Measurements from ENCODE around the gene OSBPL10.
"Not testable (repeated sequence)": the region's sequence is repeated elsewhere in the genome, so short reads cannot be mapped to it uniquely, and the experiment has no call there.

OSBPL10 gene

GRCh38 chr3:31981206-31982181 lies at the start of gene OSBPL10, which contains the start of gene ZNF860:
TSS of gene OSBPL10 (minus strand) at chr3:31981262. CDS start at chr3:31981179, 83 bp downstream.
TSS of gene ZNF860 (plus strand) at chr3:31981750. CDS start at chr3:31989080, 7,330 bp downstream.
- DNase-seq: peak; percentile 20

- DNase-seq: no peak
Measured at GRCh38 chr3:32026593-32026992, 45.5 kb upstream of the OSBPL10 start.

- no peak for DNase-seq
Measured at GRCh38 chr3:32022947-32023346, 41.9 kb upstream of the OSBPL10 start.

- no peak for DNase-seq
Measured at GRCh38 chr3:32021748-32022147, 40.7 kb upstream of the OSBPL10 start.

GRCh38 chr3:32021155-32021554 lies 40.1 kb upstream of the OSBPL10 start:
- DNase-seq: no peak

- no peak for DNase-seq
Measured at GRCh38 chr3:32018757-32019564, 37.9 kb upstream of the OSBPL10 start.

GRCh38 chr3:32017286-32017685 lies 36.2 kb upstream of the OSBPL10 start:
- DNase-seq: no peak

GRCh38 chr3:32015638-32016037 lies 34.6 kb upstream of the OSBPL10 start:
- DNase-seq: not testable (repeated sequence)

GRCh38 chr3:32010699-32011098 lies 29.6 kb upstream of the OSBPL10 start:
- DNase-seq: not testable (repeated sequence)

- no peak for DNase-seq
Measured at GRCh38 chr3:32009957-32010356, 28.9 kb upstream of the OSBPL10 start.

- DNase-seq: no peak
Measured at GRCh38 chr3:32009101-32009500, 28.0 kb upstream of the OSBPL10 start.

- no peak for DNase-seq
Measured at GRCh38 chr3:32004113-32004765, 23.2 kb upstream of the OSBPL10 start.

- DNase-seq: no peak
Measured at GRCh38 chr3:32003380-32003779, 22.3 kb upstream of the OSBPL10 start.

- DNase-seq: no peak
Measured at GRCh38 chr3:32002561-32003368, 21.7 kb upstream of the OSBPL10 start.

GRCh38 chr3:32000877-32001276 lies 19.8 kb upstream of the OSBPL10 start:
- no peak for DNase-seq

GRCh38 chr3:31999907-32000439 lies 18.9 kb upstream of the OSBPL10 start:
- DNase-seq: no peak

GRCh38 chr3:31997500-31997899 lies 16.4 kb upstream of the OSBPL10 start:
- no peak for DNase-seq

GRCh38 chr3:31996195-31996594 lies 15.1 kb upstream of the OSBPL10 start:
- no peak for DNase-seq

GRCh38 chr3:31995026-31995425 lies 14.0 kb upstream of the OSBPL10 start:
- not testable (repeated sequence) for DNase-seq

GRCh38 chr3:31993843-31994242 lies 12.8 kb upstream of the OSBPL10 start:
- no peak for DNase-seq

- not testable (repeated sequence) for DNase-seq
Measured at GRCh38 chr3:31992995-31993394, 11.9 kb upstream of the OSBPL10 start.

GRCh38 chr3:31988271-31988670 lies 7.2 kb upstream of the OSBPL10 start:
- no peak for DNase-seq

All from stimulated activated CD4-positive, alpha-beta T cell treated with anti-CD3 and anti-CD28 coated beads, Interleukin-4, amount 100 ng/mL, for 24 hours (primary cell).